HCT116 (cell line): ENCODE measurements around the gene MCRS1. TPM values are rescaled to one million over a fixed set of nuclear protein-coding genes. Genes with fewer than 3 reads are reported as not detected.

Experiments used
- ATAC-seq: fragments of 200-7000 bp; cut with Tn5 transposase; 2 replicates; pipeline ENCODE4 v1.9.1; 2020; ENCODE audit warnings: mild to moderate bottlenecking, moderate library complexity
- BruUV-seq: library from RNA; stranded (reverse); fragments of 400-500 nt; replicated peaks from 2 replicates; lab custom pipeline; 2021; lab: Mats Ljungman, UMichigan
- CTCF ChIA-PET: fragments of 300-600 bp; sonication (Branson Sonifier 250); formaldehyde crosslinking; loops from one replicate; lab custom pipeline; 2021; ENCODE audit warnings: antibody characterized with exemption; lab: Charles Lee
- POLR2A ChIA-PET: fragments of 300-600, 350-600 bp; sonication (Branson Sonifier 250); formaldehyde crosslinking; loops from one replicate; lab custom pipeline; 2021; ENCODE audit warnings: antibody characterized with exemption; lab: Charles Lee
- RAD21 ChIA-PET, 2 experiments: fragments of 300-600 bp; sonication (Branson Sonifier 250); formaldehyde crosslinking; loops; one replicate each; lab custom pipeline; 2023; ENCODE audit warnings: low total read pairs in 2 of 2; ENCODE audit not compliant: uncharacterized antibody in 2 of 2, unreplicated experiment in 2 of 2, low non-redundant PET in 1 of 2; lab: Charles Lee
- DNase-seq: peaks from one replicate; pipeline ENCODE4 v3.0.0-alpha.2; 2010; ENCODE audit warnings: low read depth, low spot score
- H2AFZ ChIP-seq: fragments of 200-600 bp; shearing (Covaris generic), sonication (generic); 2 replicates; pipeline ENCODE4 v1.6.1; 2017; ENCODE audit warnings: low read depth, mixed run types, mixed read lengths, antibody characterized with exemption, low read length; ENCODE audit not compliant: poor library complexity, severe bottlenecking
- H3K27ac ChIP-seq: 2 replicates; pipeline ENCODE4 v1.5.1; 2012; ENCODE audit warnings: low read depth, low read length
- H3K27me3 ChIP-seq: fragments of 200-600 bp; sonication (generic); 2 replicates; pipeline ENCODE4 v1.6.1; 2016; ENCODE audit warnings: mixed run types, low read length, mixed read lengths; ENCODE audit not compliant: insufficient read depth
- H3K36me3 ChIP-seq, 2 experiments: fragments of 200-500 bp in 1 of 2; fragments of 200-600 bp in 1 of 2; sonication (Bioruptor generic) in 1 of 2; sonication (generic) in 1 of 2; 2 replicates each; pipeline versions ENCODE4 v1.5.1 to v1.6.1; 2014 to 2016; ENCODE audit warnings: low read length in 2 of 2, inconsistent platforms in 1 of 2, mixed read lengths in 1 of 2, mixed run types in 1 of 2; ENCODE audit not compliant: insufficient read depth in 2 of 2, control insufficient read depth in 1 of 2
- H3K4me1 ChIP-seq, 2 experiments: fragments of 200-600 bp in 1 of 2; sonication (generic) in 1 of 2; 2 replicates each; pipeline versions ENCODE4 v1.5.1 to v1.6.1; 2012 to 2017; ENCODE audit warnings: low read length in 2 of 2, inconsistent platforms in 1 of 2, mild to moderate bottlenecking in 1 of 2, mixed read lengths in 1 of 2, mixed run types in 1 of 2, moderate library complexity in 1 of 2; ENCODE audit not compliant: insufficient read depth in 2 of 2, control insufficient read depth in 1 of 2
- H3K4me2 ChIP-seq: fragments of 200-600 bp; sonication (generic); 2 replicates; pipeline ENCODE4 v1.6.1; 2017; ENCODE audit warnings: mixed run types, low read length, mixed read lengths
- H3K4me3 ChIP-seq, 2 experiments: fragments of 200-600 bp in 1 of 2; sonication (generic) in 1 of 2; replicated peaks in 1 of 2; 2 replicates each; pipeline ENCODE4 v1.5.1; 2011 to 2016; ENCODE audit warnings: low read length in 2 of 2, control low read depth in 1 of 2, low read depth in 1 of 2, mild to moderate bottlenecking in 1 of 2, mixed read lengths in 1 of 2, mixed run types in 1 of 2
- H3K79me2 ChIP-seq: fragments of 200-600 bp; sonication (generic); 2 replicates; pipeline ENCODE4 v1.6.1; 2017; ENCODE audit warnings: mild to moderate bottlenecking, mixed run types, low read length, moderate library complexity, mixed read lengths; ENCODE audit not compliant: insufficient read depth
- H3K9ac ChIP-seq: fragments of 200-600 bp; sonication (generic); 2 replicates; pipeline ENCODE4 v1.6.1; 2016; ENCODE audit warnings: low read length, mixed read lengths
- H3K9me2 ChIP-seq: fragments of 200-600 bp; sonication (generic), shearing (Covaris generic); 2 replicates; pipeline ENCODE4 v1.6.1; 2017; ENCODE audit warnings: mixed run types, mild to moderate bottlenecking, moderate library complexity; ENCODE audit not compliant: insufficient read depth
- H3K9me3 ChIP-seq, 2 experiments: fragments of 200-500 bp in 1 of 2; fragments of 200-600 bp in 1 of 2; sonication (Bioruptor generic) in 1 of 2; sonication (generic) in 1 of 2; 2 replicates each; pipeline ENCODE4 v1.6.1; 2014 to 2017; ENCODE audit warnings: low read length in 2 of 2, mixed read lengths in 2 of 2, inconsistent platforms in 1 of 2, low read depth in 1 of 2, mild to moderate bottlenecking in 1 of 2, mixed run types in 1 of 2, moderate library complexity in 1 of 2; ENCODE audit not compliant: control insufficient read depth in 1 of 2, insufficient read depth in 1 of 2
- H4K20me1 ChIP-seq: fragments of 200-600 bp; sonication (generic), shearing (Covaris generic); 2 replicates; pipeline ENCODE4 v1.6.1; 2017; ENCODE audit warnings: mixed run types, mild to moderate bottlenecking, moderate library complexity; ENCODE audit not compliant: insufficient read depth
- EZH2phosphoT487 ChIP-seq: fragments of 200-600 bp; IDR thresholded peaks from 2 replicates; pipeline ENCODE4 v1.6.1; 2018; ENCODE audit warnings: antibody characterized with exemption, borderline replicate concordance
- FOSL1 ChIP-seq: IDR thresholded peaks from 2 replicates; pipeline ENCODE4 v1.6.1; 2012; ENCODE audit warnings: low read depth
- RAD21 ChIP-seq: IDR thresholded peaks from 2 replicates; pipeline ENCODE4 v1.6.1; 2012; ENCODE audit warnings: low read depth, mild to moderate bottlenecking
- SIN3A ChIP-seq: IDR thresholded peaks from 2 replicates; pipeline ENCODE4 v1.6.1; 2012; ENCODE audit warnings: low read depth
- SRF ChIP-seq: IDR thresholded peaks from 2 replicates; pipeline ENCODE4 v1.6.1; 2012; ENCODE audit warnings: low read depth
- YY1 ChIP-seq: IDR thresholded peaks from 2 replicates; pipeline ENCODE4 v1.6.1; 2011; ENCODE audit warnings: low read length, low read depth, moderate library complexity, mild to moderate bottlenecking; ENCODE audit not compliant: insufficient replicate concordance; ENCODE audit errors: extremely low read depth
- ZFX ChIP-seq: fragments of 450-650 bp; IDR thresholded peaks from 2 replicates; pipeline ENCODE4 v1.6.1; 2017
- intact Hi-C: fragments of 100-400 bp; cut with micrococcal nuclease; formaldehyde crosslinking; loops from 2 replicates; pipeline ENCODE4 v1.10.0; 2022
- total RNA-seq: library from RNA; stranded (reverse); gene quantifications from one replicate; pipeline ENCODE4 v1.2.1, GENCODE V29; 2021; ENCODE audit not compliant: unreplicated experiment
- TF ChIP-seq, protein P1 (sequence below): IDR thresholded peaks from 2 replicates; pipeline ENCODE4 v1.6.1; 2012
- TF ChIP-seq, protein P2 (sequence below), 3 experiments: fragments of 200-600 bp in 1 of 3; sonication (generic) in 1 of 3; IDR thresholded peaks in 2 of 3; conservative IDR thresholded peaks in 1 of 3; 2 replicates each; pipeline ENCODE4 v1.5.1; 2012 to 2017; ENCODE audit warnings: low read depth in 2 of 3, low read length in 2 of 3, antibody characterized with exemption in 1 of 3, borderline replicate concordance in 1 of 3, control low read depth in 1 of 3, mild to moderate bottlenecking in 1 of 3, mixed read lengths in 1 of 3, mixed run types in 1 of 3, moderate library complexity in 1 of 3; ENCODE audit not compliant: insufficient read depth in 1 of 3

Gene MCRS1
- total RNA-seq, 1 experiment from 2014 or later: 91.9 TPM

DNA sequence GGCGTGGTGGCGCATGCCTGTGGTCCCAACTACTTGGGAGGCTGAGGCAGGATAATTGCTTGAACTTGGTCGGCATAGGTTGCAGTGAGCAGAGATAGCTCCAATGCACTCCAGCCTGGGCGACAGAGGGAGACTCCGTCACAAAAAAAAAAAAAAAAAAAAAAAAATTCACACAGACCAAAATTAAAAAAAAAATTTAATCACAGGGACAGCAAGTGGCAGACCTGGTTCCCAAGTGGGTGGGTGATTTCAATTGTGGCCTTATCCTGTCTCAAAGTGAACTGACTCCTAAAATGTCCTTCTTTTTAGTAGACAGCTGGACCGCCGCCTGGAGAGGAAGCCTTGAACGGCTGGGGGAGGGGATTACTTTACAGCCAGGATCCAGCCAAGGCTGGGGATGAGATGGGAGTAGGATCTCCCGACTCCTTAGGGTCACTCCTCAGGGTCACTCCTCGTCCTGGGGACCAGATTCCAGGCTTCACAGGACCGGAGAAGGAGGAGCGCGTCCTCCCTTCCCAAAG lies 30.7 kb downstream of the MCRS1 start:
- H3K27me3 ChIP-seq: no peaks in the 10 kb centered on the region
- no peak overlapping the region for H3K4me3 ChIP-seq
- no peaks in the 10 kb centered on the region for H4K20me1 ChIP-seq
- no TSS peak for BruUV-seq
- H3K27ac ChIP-seq: peak overlapping the region; percentile 44; the same call in 1 of the 2 replicates
- RAD21 ChIA-PET: no interaction called here
- peaks cover 0 to 1% of the 10 kb centered on the region in 2 experiments; a peak in 1 of 4 replicates for H3K36me3 ChIP-seq
- no peak overlapping the region for H3K9ac ChIP-seq
- peak overlapping the region; percentile 49 for H3K4me2 ChIP-seq
- peaks cover 16% of the 10 kb centered on the region for H3K79me2 ChIP-seq
- ATAC-seq (no peak), DNase-seq (no peak)
- H3K4me1 ChIP-seq: peaks cover 40 to 53% of the 10 kb centered on the region in 2 experiments
- intact Hi-C loops: no loop called here
- POLR2A ChIA-PET: interaction anchor here (0.8 kb wide), 1 partner anchor 33 kb away, joined by 3 read pairs; no protein-coding TSS in a partner anchor
- CTCF ChIA-PET: no interaction called here
- H2AFZ ChIP-seq: no peak overlapping the region
- no peak for TF ChIP-seq EZH2phosphoT487
- no peak for TF ChIP-seq FOSL1
- TF ChIP-seq, protein P1, sequence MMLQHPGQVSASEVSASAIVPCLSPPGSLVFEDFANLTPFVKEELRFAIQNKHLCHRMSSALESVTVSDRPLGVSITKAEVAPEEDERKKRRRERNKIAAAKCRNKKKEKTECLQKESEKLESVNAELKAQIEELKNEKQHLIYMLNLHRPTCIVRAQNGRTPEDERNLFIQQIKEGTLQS: no peak
- TF ChIP-seq, protein P2, sequence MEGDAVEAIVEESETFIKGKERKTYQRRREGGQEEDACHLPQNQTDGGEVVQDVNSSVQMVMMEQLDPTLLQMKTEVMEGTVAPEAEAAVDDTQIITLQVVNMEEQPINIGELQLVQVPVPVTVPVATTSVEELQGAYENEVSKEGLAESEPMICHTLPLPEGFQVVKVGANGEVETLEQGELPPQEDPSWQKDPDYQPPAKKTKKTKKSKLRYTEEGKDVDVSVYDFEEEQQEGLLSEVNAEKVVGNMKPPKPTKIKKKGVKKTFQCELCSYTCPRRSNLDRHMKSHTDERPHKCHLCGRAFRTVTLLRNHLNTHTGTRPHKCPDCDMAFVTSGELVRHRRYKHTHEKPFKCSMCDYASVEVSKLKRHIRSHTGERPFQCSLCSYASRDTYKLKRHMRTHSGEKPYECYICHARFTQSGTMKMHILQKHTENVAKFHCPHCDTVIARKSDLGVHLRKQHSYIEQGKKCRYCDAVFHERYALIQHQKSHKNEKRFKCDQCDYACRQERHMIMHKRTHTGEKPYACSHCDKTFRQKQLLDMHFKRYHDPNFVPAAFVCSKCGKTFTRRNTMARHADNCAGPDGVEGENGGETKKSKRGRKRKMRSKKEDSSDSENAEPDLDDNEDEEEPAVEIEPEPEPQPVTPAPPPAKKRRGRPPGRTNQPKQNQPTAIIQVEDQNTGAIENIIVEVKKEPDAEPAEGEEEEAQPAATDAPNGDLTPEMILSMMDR (IDR thresholded peaks at IDR 0.05 in 2 of 3, conservative IDR thresholded peaks at IDR 0.05 in 1 of 3; ENCODE audit: borderline replicate concordance in 1 of 3, insufficient read depth in 1 of 3, low read depth in 2 of 3, low read length in 2 of 3): no peak
- no peak for TF ChIP-seq SRF
- no peak for TF ChIP-seq SIN3A
- TF ChIP-seq ZFX: no peak
- TF ChIP-seq RAD21: no peak
- TF ChIP-seq YY1: no peak
- TF ChIP-seq, all 23 proteins: peak for 0
- H3K9me3 ChIP-seq: no peaks in the 10 kb centered on the region
- no peaks in the 10 kb centered on the region for H3K9me2 ChIP-seq
